Activated CD4-positive, alpha-beta memory T cell treated with anti-CD3 and anti-CD28 coated beads, Interleukin-2, amount 10 ng/mL, durations not matched to agents 7 days and 5 days (primary cell): ENCODE data around the gene C16orf92. TPM values are rescaled to one million over a fixed set of nuclear protein-coding genes. Genes with fewer than 3 reads are reported as not detected.
A peak's percentile ranks its signal among the peaks of the same experiment; 100 is the strongest.

Experiments
- CTCF ChIA-PET: fragments of 350-600 bp; sonication (Branson Sonifier 250); formaldehyde crosslinking; loops from one replicate; lab custom pipeline; 2021; ENCODE audit warnings: antibody characterized with exemption, inconsistent platforms; lab: Charles Lee
- POLR2A ChIA-PET: fragments of 350-600 bp; sonication (Branson Sonifier 250); formaldehyde crosslinking; loops from one replicate; lab custom pipeline; 2021; ENCODE audit warnings: antibody characterized with exemption; lab: Charles Lee
- DNase-seq: peaks from one replicate; pipeline ENCODE4 v3.0.0-alpha.2; 2020
- H3K27ac Mint-ChIP-seq: one replicate; pipeline ENCODE4 v1.8.0; 2021; ENCODE audit warnings: mild to moderate bottlenecking, mixed read lengths
- H3K27me3 Mint-ChIP-seq: one replicate; pipeline ENCODE4 v1.8.0; 2021; ENCODE audit warnings: mixed read lengths
- H3K36me3 Mint-ChIP-seq: one replicate; pipeline ENCODE4 v1.8.0; 2021; ENCODE audit warnings: low read depth, mixed read lengths
- H3K4me1 Mint-ChIP-seq: one replicate; pipeline ENCODE4 v1.8.0; 2021; ENCODE audit warnings: mixed read lengths
- H3K4me3 Mint-ChIP-seq: one replicate; pipeline ENCODE4 v1.8.0; 2021; ENCODE audit warnings: mild to moderate bottlenecking, mixed read lengths
- H3K9me3 Mint-ChIP-seq: one replicate; pipeline ENCODE4 v1.8.0; 2021; ENCODE audit warnings: mixed read lengths
- total RNA-seq, 2 experiments: library from RNA; stranded (reverse); gene quantifications; one replicate each; pipeline ENCODE4 v1.2.3, GENCODE V29; 2021

The C16orf92 gene, protein sequence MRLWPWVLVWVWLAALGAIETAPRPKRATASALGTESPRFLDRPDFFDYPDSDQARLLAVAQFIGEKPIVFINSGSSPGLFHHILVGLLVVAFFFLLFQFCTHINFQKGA
- total RNA-seq, result not detected

DNA sequence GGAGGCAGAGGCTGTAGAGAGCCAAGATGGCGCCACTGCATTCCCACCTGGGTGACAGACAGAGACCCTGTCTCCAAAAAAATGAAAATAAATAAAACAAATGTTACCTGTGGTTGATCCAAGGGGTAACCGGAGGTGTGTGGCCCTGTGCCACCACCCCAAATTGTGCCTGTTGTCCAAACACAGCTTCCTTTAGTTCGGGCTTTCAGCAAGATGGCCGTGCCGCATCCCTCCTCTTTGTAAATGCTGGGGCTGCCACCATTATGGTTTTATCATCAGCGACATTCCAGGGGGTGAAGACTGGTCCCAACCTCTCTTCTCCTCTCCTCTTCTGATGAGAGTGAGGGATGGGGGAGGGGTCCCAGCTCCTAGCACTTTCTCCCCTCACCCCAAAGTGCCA, at the start of gene C16orf92:
Gene C16orf92 (plus strand): TSS at position 312 of the 400 bp plus-strand sequence. CDS start 143 bp downstream, outside the sequence.
- ChIA-PET CTCF (interaction anchor here (0.6 to 1.2 kb wide), 2 partner anchors 10 to 97 kb away, joined by 3 to 5 read pairs; partner anchors contain the start of gene KCTD13), POLR2A (interaction anchor here (1.0 kb wide), 2 partner anchors 9 to 202 kb away, joined by 3 to 5 read pairs; partner anchors contain the start of gene MVP)
- Mint-ChIP-seq H3K4me3 (no peak within 1 kb of the TSS), H3K36me3 (no peaks in the 10 kb centered on the region), H3K9me3 (no peaks in the 10 kb centered on the region), H3K27ac (no peak within 1 kb of the TSS), H3K27me3 (peaks cover 32% of the 10 kb centered on the region), H3K4me1 (peaks cover 13% of the 10 kb centered on the region)
- no peak for DNase-seq

DNA sequence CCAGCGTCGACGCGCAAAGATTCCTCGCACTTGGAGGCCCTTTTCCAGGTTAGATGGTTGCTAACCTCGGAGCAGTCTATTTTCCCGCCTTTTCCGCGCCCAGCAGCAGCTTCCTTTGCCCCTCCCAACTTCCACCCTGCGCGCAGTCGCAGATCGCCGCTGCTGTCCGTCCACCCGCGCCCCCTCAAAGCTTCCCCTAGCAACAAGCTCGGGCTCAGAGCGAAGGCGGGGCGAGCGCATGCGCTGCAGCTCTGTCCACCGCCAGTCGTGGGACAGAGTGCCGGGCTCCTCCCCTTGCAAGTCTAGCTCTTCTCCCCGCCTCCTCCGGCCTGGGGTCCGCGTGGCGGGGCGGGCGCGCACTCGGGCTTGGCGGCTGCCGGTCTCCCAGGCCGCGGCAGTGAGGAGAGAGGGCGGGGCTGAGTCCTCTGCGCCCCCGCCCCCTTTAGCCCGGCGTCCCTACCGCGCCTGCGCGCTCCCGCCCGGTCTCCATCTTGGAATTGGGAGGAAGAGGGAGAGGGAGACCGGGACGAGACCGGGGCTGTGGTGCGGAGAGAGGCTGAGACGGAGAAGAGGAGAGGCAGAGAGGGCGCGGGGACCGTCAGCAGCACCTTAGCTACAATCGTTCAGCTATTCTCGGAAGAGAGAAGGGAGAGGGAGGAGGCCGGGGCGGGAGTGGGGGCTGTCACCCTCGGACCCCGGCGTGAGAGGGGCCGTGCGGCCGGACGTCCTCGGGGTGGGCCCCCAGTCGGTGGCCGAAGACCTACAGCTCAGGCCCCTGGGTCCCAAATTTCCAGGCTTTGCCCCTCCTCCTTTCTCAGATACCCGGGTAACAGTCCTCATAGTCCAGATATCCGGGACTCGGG, 49.4 kb upstream of the C16orf92 start, which contains the start of gene TAOK2:
Gene TAOK2 (plus strand): TSS at position 485 of the 863 bp plus-strand sequence. CDS start 3,905 bp downstream, outside the sequence.
- Mint-ChIP-seq H3K9me3 (no peaks in the 10 kb centered on the region), H3K27me3 (no peaks in the 10 kb centered on the region), H3K4me3 (peak within 1 kb of the TSS; percentile 88), H3K36me3 (peaks cover 36% of the 10 kb centered on the region), H3K4me1 (peaks cover 37% of the 10 kb centered on the region), H3K27ac (peak within 1 kb of the TSS; percentile 79)
- POLR2A ChIA-PET, result interaction anchor here (0.5 to 8.8 kb wide), 29 partner anchors 9 to 374 kb away, joined by 3 to 99 read pairs (median 4); partner anchors contain the start of genes ALDOA, ASPHD1, CDIPT and DOC2A
- peak; percentile 97 for DNase-seq
- CTCF ChIA-PET, result interaction anchor here (0.8 to 3.3 kb wide), 13 partner anchors 13 to 332 kb away, joined by 3 to 29 read pairs (median 5); partner anchors contain the start of genes CDIPT, PAGR1 and TMEM219

DNA sequence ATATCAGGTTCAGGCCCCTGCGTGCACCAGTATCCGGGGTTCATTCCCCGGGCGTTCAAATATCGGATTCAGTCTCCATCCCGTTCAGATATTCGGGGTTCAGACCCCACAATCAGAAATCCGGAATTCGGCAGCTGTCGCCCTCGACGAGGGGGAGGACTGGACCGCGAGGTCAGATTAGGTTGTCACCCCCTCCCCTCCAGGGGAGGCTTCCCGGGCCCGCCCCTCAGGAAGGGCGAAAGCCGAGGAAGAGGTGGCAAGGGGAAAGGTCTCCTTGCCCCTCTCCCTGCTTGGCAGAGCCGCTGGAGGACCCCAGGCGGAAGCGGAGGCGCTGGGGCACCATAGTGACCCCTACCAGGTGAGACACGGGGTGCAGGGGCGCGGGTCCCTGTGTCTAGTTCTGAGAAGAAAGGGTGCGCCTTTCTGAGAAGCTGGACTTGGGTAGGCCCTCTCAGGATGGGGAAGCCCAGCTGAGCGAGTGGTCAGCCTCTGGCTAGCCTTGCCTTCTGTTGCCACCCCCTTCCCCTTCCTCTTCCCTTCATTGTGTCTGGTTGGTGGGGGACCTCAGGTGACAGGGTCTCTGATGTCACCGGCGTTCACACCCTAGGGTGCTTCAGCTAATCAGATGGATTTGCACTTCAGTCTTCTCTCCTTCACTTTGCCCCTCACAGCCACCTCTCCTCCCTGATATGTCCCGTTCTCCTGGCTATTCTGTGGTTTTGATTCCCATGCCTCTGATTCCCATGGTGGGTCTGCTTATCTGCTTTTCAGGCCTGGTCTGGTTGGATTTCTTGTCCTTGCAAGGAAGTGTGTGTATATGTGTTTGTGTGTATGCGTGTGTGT, 48.5 kb upstream of the C16orf92 start:
- ChIA-PET CTCF (interaction anchor here (0.9 to 3.3 kb wide), 6 partner anchors 13 to 333 kb away, joined by 3 to 29 read pairs (median 6); partner anchors contain the start of genes PAGR1 and TMEM219), POLR2A (interaction anchor here (0.9 to 8.8 kb wide), 12 partner anchors 8 to 184 kb away, joined by 3 to 99 read pairs (median 6); partner anchors contain the start of genes ALDOA, HIRIP3, INO80E and KCTD13)
- peak; percentile 42 for DNase-seq
- no peaks in the 10 kb centered on the region for H3K9me3 Mint-ChIP-seq
- peak overlapping the region; percentile 88 for H3K4me3 Mint-ChIP-seq
- H3K36me3 Mint-ChIP-seq, result peaks cover 40% of the 10 kb centered on the region
- no peaks in the 10 kb centered on the region for H3K27me3 Mint-ChIP-seq
- peak overlapping the region; percentile 71 for H3K27ac Mint-ChIP-seq
- peaks cover 37% of the 10 kb centered on the region for H3K4me1 Mint-ChIP-seq

DNA sequence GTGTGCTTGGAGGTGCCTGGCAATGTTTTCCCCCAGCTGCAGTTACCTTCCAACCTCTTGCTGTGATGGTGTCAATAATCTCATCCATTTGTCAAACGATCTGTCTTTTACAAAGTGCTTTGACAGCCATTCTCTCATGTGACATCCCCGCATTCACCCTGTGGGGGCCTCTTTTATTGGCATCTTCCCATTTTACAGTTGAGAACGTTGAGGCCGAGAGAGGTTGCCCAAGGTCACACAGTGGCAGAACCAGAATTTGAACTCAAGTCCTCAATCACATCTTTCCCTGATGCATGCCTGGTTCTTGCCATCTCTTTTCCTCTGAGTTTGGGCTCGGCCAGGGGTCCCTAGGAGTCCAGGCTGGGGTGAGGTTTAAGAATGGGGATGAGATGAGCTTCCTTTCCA, 47.9 kb upstream of the C16orf92 start:
- peaks cover 37% of the 10 kb centered on the region for H3K4me1 Mint-ChIP-seq
- peak overlapping the region; percentile 71 for H3K27ac Mint-ChIP-seq
- peaks cover 42% of the 10 kb centered on the region for H3K36me3 Mint-ChIP-seq
- H3K9me3 Mint-ChIP-seq, result no peaks in the 10 kb centered on the region
- H3K27me3 Mint-ChIP-seq, result no peaks in the 10 kb centered on the region
- POLR2A ChIA-PET, result interaction anchor here (1.0 to 8.8 kb wide), 6 partner anchors 13 to 185 kb away, joined by 4 to 99 read pairs (median 12); partner anchors contain the start of genes HIRIP3, INO80E, KCTD13 and KIF22
- no peak for DNase-seq
- H3K4me3 Mint-ChIP-seq, result peak overlapping the region; percentile 88
- CTCF ChIA-PET, result interaction anchor here (0.9 to 3.3 kb wide), 3 partner anchors 14 to 159 kb away, joined by 3 to 29 read pairs (median 5); partner anchors contain the start of genes PAGR1 and TMEM219

DNA sequence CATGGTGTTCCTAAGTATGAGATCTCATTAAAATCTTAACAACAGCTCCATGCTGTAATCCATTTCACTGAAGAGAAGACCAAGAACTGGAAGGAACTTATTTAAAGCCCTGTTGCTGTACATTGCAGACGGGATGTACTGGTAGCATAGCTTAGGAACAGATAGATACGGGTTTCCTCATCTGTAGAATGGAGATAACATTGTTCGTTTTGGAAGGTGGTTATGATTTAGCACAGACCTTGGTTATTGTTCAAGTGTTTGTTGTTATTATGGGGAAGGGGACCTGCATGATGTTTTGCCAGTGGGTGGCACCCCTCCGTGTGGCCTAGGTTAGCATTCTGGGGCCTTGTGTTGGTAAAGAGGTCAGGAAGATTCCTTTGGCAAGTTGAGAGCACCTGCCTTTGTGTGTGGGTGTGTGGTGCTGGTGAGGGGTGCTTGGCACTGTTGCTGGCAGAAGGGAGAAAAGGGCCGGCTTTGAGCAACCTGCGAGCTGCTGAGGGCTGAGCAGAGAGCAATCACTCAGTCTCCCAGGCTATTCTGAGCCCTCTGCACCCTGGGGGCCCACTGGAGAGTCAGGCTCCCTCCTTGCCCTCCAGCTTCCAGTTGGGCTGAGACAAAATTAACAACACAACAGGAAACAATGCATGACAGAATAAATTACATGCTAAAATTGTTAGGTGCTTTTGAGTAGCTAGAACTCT, 47.0 kb upstream of the C16orf92 start:
- POLR2A ChIA-PET, result interaction anchor here (1.0 to 8.8 kb wide), 5 partner anchors 13 to 168 kb away, joined by 4 to 99 read pairs (median 12); partner anchors contain the start of genes HIRIP3, INO80E, KCTD13 and TMEM219
- no peaks in the 10 kb centered on the region for H3K9me3 Mint-ChIP-seq
- CTCF ChIA-PET, result interaction anchor here (0.9 kb wide), 1 partner anchor 57 kb away, joined by 3 read pairs; no protein-coding TSS in a partner anchor
- H3K4me1 Mint-ChIP-seq, result peaks cover 37% of the 10 kb centered on the region
- no peak for DNase-seq
- H3K27me3 Mint-ChIP-seq, result no peaks in the 10 kb centered on the region
- peaks cover 47% of the 10 kb centered on the region for H3K36me3 Mint-ChIP-seq
- peak overlapping the region; percentile 36 for H3K27ac Mint-ChIP-seq
- peak overlapping the region; percentile 88 for H3K4me3 Mint-ChIP-seq

DNA sequence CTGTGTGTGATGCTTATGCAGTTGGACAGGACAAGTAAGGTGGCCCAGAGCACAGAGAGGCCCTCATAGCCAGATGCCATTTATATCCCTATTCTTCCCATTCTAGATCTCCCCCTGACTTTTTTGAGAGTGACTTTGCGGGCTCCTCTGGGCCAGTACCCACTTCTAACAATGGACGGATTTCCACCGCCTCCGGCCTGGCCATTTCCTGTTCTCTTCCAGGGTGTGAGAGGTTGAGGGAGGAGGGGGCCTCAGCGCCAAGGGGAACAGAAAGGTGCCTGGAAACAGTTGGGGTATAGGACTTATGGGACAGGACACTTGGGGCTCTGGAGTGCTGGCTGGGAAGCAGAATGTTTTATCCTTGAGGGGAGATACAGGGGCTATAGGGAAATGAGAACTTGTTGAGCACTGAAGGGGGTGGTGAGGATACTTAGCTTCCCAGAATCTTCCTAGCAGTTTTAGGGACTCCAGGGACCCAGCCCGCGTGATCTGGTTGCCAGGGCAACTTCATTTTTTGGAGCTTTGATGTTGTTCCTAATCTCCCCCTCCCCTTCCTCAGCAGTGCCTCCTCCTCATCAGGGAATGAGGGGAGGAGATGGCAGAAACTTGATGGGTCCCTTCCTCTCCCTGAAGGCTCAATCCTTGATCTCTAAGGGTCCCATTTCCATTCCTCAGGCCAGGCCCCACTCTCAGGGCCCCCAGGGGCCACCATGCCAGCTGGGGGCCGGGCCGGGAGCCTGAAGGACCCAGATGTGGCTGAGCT, 45.8 kb upstream of the C16orf92 start:
- Mint-ChIP-seq H3K36me3 (peaks cover 46% of the 10 kb centered on the region), H3K4me3 (no peak overlapping the region), H3K4me1 (peaks cover 37% of the 10 kb centered on the region), H3K9me3 (no peaks in the 10 kb centered on the region), H3K27ac (no peak overlapping the region), H3K27me3 (no peaks in the 10 kb centered on the region)
- DNase-seq, result no peak
- ChIA-PET POLR2A (interaction anchor here (0.9 to 8.8 kb wide), 3 partner anchors 15 to 51 kb away, joined by 3 to 99 read pairs (median 78); partner anchors contain the start of genes HIRIP3, INO80E and TMEM219), CTCF (no interaction called here)

DNA sequence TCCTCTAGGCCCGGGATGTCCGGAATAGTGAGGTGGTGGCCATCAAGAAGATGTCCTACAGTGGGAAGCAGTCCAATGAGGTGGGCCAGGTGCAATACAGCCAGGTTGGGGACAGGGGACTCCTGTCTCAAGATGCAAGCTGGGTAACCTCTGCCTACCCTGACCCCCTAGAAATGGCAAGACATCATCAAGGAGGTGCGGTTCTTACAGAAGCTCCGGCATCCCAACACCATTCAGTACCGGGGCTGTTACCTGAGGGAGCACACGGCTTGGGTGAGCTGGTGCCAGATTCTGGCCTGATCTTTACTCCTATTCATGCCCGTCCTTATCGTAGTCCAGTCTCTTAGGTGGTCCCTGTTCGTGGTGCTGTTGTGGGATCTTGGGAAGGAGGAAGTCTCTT, 44.9 kb upstream of the C16orf92 start:
- peaks cover 47% of the 10 kb centered on the region for H3K36me3 Mint-ChIP-seq
- ChIA-PET CTCF (no interaction called here), POLR2A (interaction anchor here (0.9 to 8.8 kb wide), 2 partner anchors 17 to 52 kb away, joined by 3 to 99 read pairs; partner anchors contain the start of genes HIRIP3 and INO80E)
- H3K4me3 Mint-ChIP-seq, result no peak overlapping the region
- no peaks in the 10 kb centered on the region for H3K9me3 Mint-ChIP-seq
- peaks cover 33% of the 10 kb centered on the region for H3K4me1 Mint-ChIP-seq
- no peak for DNase-seq
- no peak overlapping the region for H3K27ac Mint-ChIP-seq
- no peaks in the 10 kb centered on the region for H3K27me3 Mint-ChIP-seq

DNA sequence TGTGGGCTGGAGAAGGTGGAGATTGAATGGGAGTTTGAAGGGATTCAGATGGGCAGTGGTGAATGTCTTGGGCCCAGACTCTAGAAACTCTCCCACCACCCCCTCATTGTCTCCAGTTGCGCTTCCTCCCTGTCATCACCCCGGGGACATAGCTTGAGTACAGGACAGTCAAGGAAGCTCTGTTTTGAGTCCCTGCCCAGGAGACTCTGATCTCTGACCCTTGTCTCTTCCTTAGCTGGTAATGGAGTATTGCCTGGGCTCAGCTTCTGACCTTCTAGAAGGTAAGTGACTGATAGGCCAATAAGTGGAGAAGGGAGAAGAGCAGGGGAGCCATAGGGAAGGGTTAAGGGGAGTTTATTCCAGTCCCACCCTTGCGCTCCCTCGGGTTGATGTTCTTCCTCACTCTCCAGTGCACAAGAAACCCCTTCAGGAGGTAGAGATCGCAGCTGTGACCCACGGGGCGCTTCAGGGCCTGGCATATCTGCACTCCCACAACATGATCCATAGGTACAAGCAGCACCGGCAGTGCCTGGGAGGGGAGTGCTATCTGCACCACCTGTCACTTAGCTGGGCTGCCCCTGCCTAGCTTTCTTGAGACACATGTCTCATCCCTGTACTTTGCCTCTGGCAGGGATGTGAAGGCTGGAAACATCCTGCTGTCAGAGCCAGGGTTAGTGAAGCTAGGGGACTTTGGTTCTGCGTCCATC, 44.3 kb upstream of the C16orf92 start:
- CTCF ChIA-PET, result interaction anchor here (0.5 kb wide), 1 partner anchor 34 kb away, joined by 4 read pairs; no protein-coding TSS in a partner anchor
- H3K9me3 Mint-ChIP-seq, result no peaks in the 10 kb centered on the region
- no peak for DNase-seq
- H3K27ac Mint-ChIP-seq, result no peak overlapping the region
- peaks cover 29% of the 10 kb centered on the region for H3K4me1 Mint-ChIP-seq
- H3K27me3 Mint-ChIP-seq, result no peaks in the 10 kb centered on the region
- POLR2A ChIA-PET, result interaction anchor here (8.8 kb wide), 1 partner anchor 16 kb away, joined by 99 read pairs; the partner anchor contains the start of genes HIRIP3 and INO80E
- H3K4me3 Mint-ChIP-seq, result no peak overlapping the region
- peaks cover 48% of the 10 kb centered on the region for H3K36me3 Mint-ChIP-seq

DNA sequence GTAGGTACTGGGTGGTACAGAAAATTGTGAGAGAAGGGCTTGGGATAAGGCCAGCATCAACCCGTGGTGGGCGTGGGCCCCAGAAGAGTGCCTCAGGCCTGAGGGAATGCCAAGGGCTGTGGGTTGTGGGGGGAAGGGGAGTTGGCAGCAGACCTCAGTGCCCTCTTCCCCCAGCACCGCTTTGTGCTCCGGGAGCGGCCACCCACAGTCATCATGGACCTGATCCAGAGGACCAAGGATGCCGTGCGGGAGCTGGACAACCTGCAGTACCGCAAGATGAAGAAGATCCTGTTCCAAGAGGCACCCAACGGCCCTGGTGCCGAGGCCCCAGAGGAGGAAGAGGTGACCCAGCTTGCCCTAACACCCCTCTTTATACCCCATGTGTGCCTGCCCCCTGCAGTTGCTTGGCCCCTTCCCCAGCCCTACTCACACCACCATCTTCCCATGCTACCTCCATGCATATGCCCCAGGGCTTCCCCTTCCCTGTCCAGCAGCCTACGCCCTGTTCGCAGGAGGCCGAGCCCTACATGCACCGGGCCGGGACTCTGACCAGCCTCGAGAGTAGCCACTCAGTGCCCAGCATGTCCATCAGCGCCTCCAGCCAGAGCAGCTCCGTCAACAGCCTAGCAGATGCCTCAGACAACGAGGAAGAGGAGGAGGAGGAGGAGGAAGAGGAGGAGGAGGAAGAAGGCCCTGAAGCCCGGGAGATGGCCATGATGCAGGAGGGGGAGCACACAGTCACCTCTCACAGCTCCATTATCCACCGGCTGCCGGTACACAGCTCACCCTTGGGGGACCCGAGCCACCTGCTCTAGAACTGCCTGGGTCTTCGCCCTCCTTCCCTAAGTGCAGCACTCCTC, 40.2 kb upstream of the C16orf92 start:
- no peak overlapping the region for H3K27ac Mint-ChIP-seq
- H3K36me3 Mint-ChIP-seq, result peaks cover 72% of the 10 kb centered on the region
- no peaks in the 10 kb centered on the region for H3K9me3 Mint-ChIP-seq
- ChIA-PET POLR2A (interaction anchor here (1.5 to 6.3 kb wide), 2 partner anchors 9 to 12 kb away, joined by 4 to 43 read pairs; partner anchors contain the start of genes HIRIP3, INO80E and TAOK2), CTCF (no interaction called here)
- no peak overlapping the region for H3K4me3 Mint-ChIP-seq
- H3K4me1 Mint-ChIP-seq, result peaks cover under 1% of the 10 kb centered on the region
- no peaks in the 10 kb centered on the region for H3K27me3 Mint-ChIP-seq
- DNase-seq, result no peak
